Fibroblast of lung (primary cell): ENCODE results near the gene TRAM2. TPM values are rescaled to one million over a fixed set of nuclear protein-coding genes. Genes with fewer than 3 reads are reported as not detected.
A peak's percentile ranks its signal among the peaks of the same experiment; 100 is the strongest.

Experiments
- DNase-seq, 2 donors: peaks; one replicate each; pipeline versions ENCODE4 v3.0.0 to v3.0.0-alpha.2; 2010; ENCODE audit warnings: low read depth in 2 of 2
- H2AFZ ChIP-seq: 2 replicates; pipeline ENCODE4 v1.5.1; 2012; ENCODE audit warnings: low read length, control low read depth, inconsistent platforms
- H3K27ac ChIP-seq: 2 replicates; pipeline ENCODE4 v1.5.1; 2011; ENCODE audit warnings: low read length, control low read depth; ENCODE audit not compliant: insufficient read depth
- H3K27me3 ChIP-seq: 2 replicates; pipeline ENCODE4 v1.5.1; 2011; ENCODE audit warnings: mild to moderate bottlenecking, low read length; ENCODE audit not compliant: control insufficient read depth, insufficient read depth
- H3K36me3 ChIP-seq: 2 replicates; pipeline ENCODE4 v1.5.1; 2011; ENCODE audit warnings: low read length; ENCODE audit not compliant: control insufficient read depth, insufficient read depth
- H3K4me1 ChIP-seq: 2 replicates; pipeline ENCODE4 v1.5.1; 2011; ENCODE audit warnings: low read length; ENCODE audit not compliant: control insufficient read depth, insufficient read depth; ENCODE audit errors: extremely low read depth
- H3K4me2 ChIP-seq: 2 replicates; pipeline ENCODE4 v1.5.1; 2011; ENCODE audit warnings: low read length, control low read depth; ENCODE audit not compliant: insufficient read depth; ENCODE audit errors: extremely low read depth
- H3K4me3 ChIP-seq, 4 experiments: fragments of 200-600 bp in 1 of 4; sonication (generic) in 1 of 4; replicated peaks in 1 of 4; 2 replicates each; pipeline ENCODE4 v1.5.1; 2011 to 2016; ENCODE audit warnings: low read length in 4 of 4, low read depth in 3 of 4, mild to moderate bottlenecking in 3 of 4, control low read depth in 2 of 4, inconsistent platforms in 1 of 4, mixed read lengths in 1 of 4; ENCODE audit not compliant: insufficient read depth in 1 of 4; ENCODE audit errors: control extremely low read depth in 1 of 4
- H3K79me2 ChIP-seq: 2 replicates; pipeline ENCODE4 v1.5.1; 2012; ENCODE audit warnings: mild to moderate bottlenecking, low read length, inconsistent platforms; ENCODE audit not compliant: control insufficient read depth, insufficient read depth
- H3K9ac ChIP-seq: 2 replicates; pipeline ENCODE4 v1.5.1; 2011; ENCODE audit warnings: mild to moderate bottlenecking, low read length, control low read depth; ENCODE audit not compliant: insufficient read depth
- H3K9me3 ChIP-seq: 2 replicates; pipeline ENCODE4 v1.5.1; 2012; ENCODE audit warnings: low read depth, low read length; ENCODE audit not compliant: control insufficient read depth, insufficient read depth
- H4K20me1 ChIP-seq: 2 replicates; pipeline ENCODE4 v1.5.1; 2011; ENCODE audit warnings: low read length; ENCODE audit not compliant: control insufficient read depth, insufficient read depth; ENCODE audit errors: extremely low read depth
- CTCF ChIP-seq, 2 donors: IDR thresholded peaks in 1 of 2; conservative IDR thresholded peaks in 1 of 2; 1 replicate in 1 of 2; 2 replicates in 1 of 2; pipeline ENCODE4 v1.5.1; 2011 to 2012; ENCODE audit warnings: low read length in 2 of 2, control low read depth in 1 of 2, inconsistent platforms in 1 of 2, low read depth in 1 of 2, mild to moderate bottlenecking in 1 of 2
- EZH2 ChIP-seq: IDR thresholded peaks from 2 replicates; pipeline ENCODE4 v1.5.1; 2012; ENCODE audit warnings: low read length, control low read depth, mild to moderate bottlenecking; ENCODE audit errors: missing control alignments
- polyA plus RNA-seq, 2 donors: library from polyadenylated mRNA; depleted of rRNA in 1 of 2; stranded (reverse) in 1 of 2; unstranded in 1 of 2; fragments of >200 nt; gene quantifications; 2 replicates each; pipeline ENCODE4 v1.2.1, GENCODE V29; 2011 to 2012; ENCODE audit warnings: missing spikeins in 1 of 2
- total RNA-seq: library from RNA; depleted of rRNA; stranded (reverse); fragments of >200 nt; gene quantifications from 2 replicates; pipeline ENCODE4 v1.2.1, GENCODE V29; 2014

Gene TRAM2
- total and polyA plus RNA-seq, 2 donors (not counting 1 experiment from before 2014, with no cell fraction given), result 131 to 252 TPM

GRCh38 chr6:52575502-52575892, 1.4 kb downstream of the TRAM2 start:
- H3K9me3 ChIP-seq, result no peaks in the 10 kb centered on the region
- H3K36me3 ChIP-seq, result peaks cover 5% of the 10 kb centered on the region
- TF ChIP-seq CTCF (conservative IDR thresholded peaks at IDR 0.05 in 1 of 2, IDR thresholded peaks at IDR 0.05 in 1 of 2; ENCODE audit: low read depth in 1 of 2, low read length in 2 of 2) (no peak), EZH2 (no peak)
- peak overlapping the region; percentile 60 for H3K9ac ChIP-seq
- DNase-seq, result peak; percentile 36 to 37
- peak overlapping the region; percentile 52 to 99 (median 88) for H3K4me3 ChIP-seq
- peak overlapping the region; percentile 99 for H3K4me2 ChIP-seq
- H3K27ac ChIP-seq, result peak overlapping the region; percentile 87
- peaks cover 24% of the 10 kb centered on the region for H3K4me1 ChIP-seq
- peaks cover 66% of the 10 kb centered on the region for H3K79me2 ChIP-seq
- H2AFZ ChIP-seq, result no peak overlapping the region
- no peaks in the 10 kb centered on the region for H4K20me1 ChIP-seq
- no peaks in the 10 kb centered on the region for H3K27me3 ChIP-seq

- TF ChIP-seq EZH2, result no peak
- TF ChIP-seq CTCF (conservative IDR thresholded peaks at IDR 0.05 in 1 of 2, IDR thresholded peaks at IDR 0.05 in 1 of 2; ENCODE audit: low read depth in 1 of 2, low read length in 2 of 2), result no peak
- Histone ChIP-seq H4K20me1 (peaks cover 3% of the 10 kb centered on the region), H3K4me3 (peak overlapping the region; percentile 52 to 99 (median 88)), H3K79me2 (peaks cover 72% of the 10 kb centered on the region), H3K4me2 (peak overlapping the region; percentile 99), H3K27me3 (no peaks in the 10 kb centered on the region), H2AFZ (no peak overlapping the region), H3K27ac (peak overlapping the region; percentile 87), H3K9me3 (no peaks in the 10 kb centered on the region), H3K4me1 (peaks cover 28% of the 10 kb centered on the region), H3K9ac (peak overlapping the region; percentile 60), H3K36me3 (peaks cover 5% of the 10 kb centered on the region)
- peak; percentile 67 for DNase-seq
Observed at GRCh38 chr6:52574709-52575501, 2.0 kb downstream of the TRAM2 start.

GRCh38 chr6:52573295-52573694, 3.6 kb downstream of the TRAM2 start:
- peaks cover 3% of the 10 kb centered on the region for H4K20me1 ChIP-seq
- no peak overlapping the region for H2AFZ ChIP-seq
- H3K79me2 ChIP-seq, result peaks cover 88% of the 10 kb centered on the region
- H3K4me1 ChIP-seq, result peaks cover 34% of the 10 kb centered on the region
- TF ChIP-seq CTCF (conservative IDR thresholded peaks at IDR 0.05 in 1 of 2, IDR thresholded peaks at IDR 0.05 in 1 of 2; ENCODE audit: low read depth in 1 of 2, low read length in 2 of 2) (peak; percentile 14 to 31), EZH2 (no peak)
- H3K9ac ChIP-seq, result peak overlapping the region; percentile 23
- peak overlapping the region; percentile 52 to 99 (median 88) for H3K4me3 ChIP-seq
- peaks cover 5% of the 10 kb centered on the region for H3K36me3 ChIP-seq
- H3K9me3 ChIP-seq, result no peaks in the 10 kb centered on the region
- peak overlapping the region; percentile 99 for H3K4me2 ChIP-seq
- DNase-seq, result peak in 1 of 2 donors; percentile 67
- H3K27ac ChIP-seq, result peak overlapping the region; percentile 87
- no peaks in the 10 kb centered on the region for H3K27me3 ChIP-seq
